Daoy (cell line): ENCODE data around the gene ATAD1. TPM values are rescaled to one million over a fixed set of nuclear protein-coding genes. Genes with fewer than 3 reads are reported as not detected.
"Not testable (repeated sequence)": the region's sequence is repeated elsewhere in the genome, so short reads cannot be mapped to it uniquely, and the experiment has no call there.

ENCODE experiments used
- DNase-seq: peaks from one replicate; pipeline ENCODE4 v3.0.0-alpha.2; 2015; ENCODE audit warnings: low read depth
- total RNA-seq: library from RNA; depleted of rRNA; stranded (reverse); fragments of >200 nt; shearing (Covaris generic); gene quantifications from 2 replicates; pipeline ENCODE4 v1.2.3, GENCODE V29; 2014

ATAD1 gene
- total RNA-seq, 1 experiment from 2014 or later: 35.5 TPM

- DNase-seq: not testable (repeated sequence)
Observed at GRCh38 chr10:87846711-87847110, 28.7 kb upstream of the ATAD1 start.

GRCh38 chr10:87846023-87846422, 28.0 kb upstream of the ATAD1 start:
- DNase-seq: peak; percentile 83

GRCh38 chr10:87845624-87845998, 27.6 kb upstream of the ATAD1 start:
- peak; percentile 2 for DNase-seq

GRCh38 chr10:87844837-87845623, 27.0 kb upstream of the ATAD1 start:
- DNase-seq: peak; percentile 63

- no peak for DNase-seq
Observed at GRCh38 chr10:87843714-87844113, 25.7 kb upstream of the ATAD1 start.

- no peak for DNase-seq
Observed at GRCh38 chr10:87842776-87843497, 24.9 kb upstream of the ATAD1 start.

- peak; percentile 37 for DNase-seq
Observed at GRCh38 chr10:87842220-87842641, 24.2 kb upstream of the ATAD1 start.

- no peak for DNase-seq
Observed at GRCh38 chr10:87841186-87841585, 23.2 kb upstream of the ATAD1 start.

GRCh38 chr10:87838650-87839049, 20.6 kb upstream of the ATAD1 start:
- no peak for DNase-seq

- no peak for DNase-seq
Observed at GRCh38 chr10:87837445-87837844, 19.4 kb upstream of the ATAD1 start.

- no peak for DNase-seq
Observed at GRCh38 chr10:87836098-87836497, 18.1 kb upstream of the ATAD1 start.

GRCh38 chr10:87829986-87830729, 12.1 kb upstream of the ATAD1 start:
- DNase-seq: no peak

- not testable (repeated sequence) for DNase-seq
Observed at GRCh38 chr10:87829051-87829450, 11.0 kb upstream of the ATAD1 start.

GRCh38 chr10:87827681-87828080, 9.7 kb upstream of the ATAD1 start:
- DNase-seq: no peak

- DNase-seq: no peak
Observed at GRCh38 chr10:87826653-87827052, 8.6 kb upstream of the ATAD1 start.

GRCh38 chr10:87819289-87819585, 1.2 kb upstream of the ATAD1 start:
- DNase-seq: no peak

- peak; percentile 17 for DNase-seq
Observed at GRCh38 chr10:87818505-87819288, 671 bp upstream of the ATAD1 start.

- DNase-seq: no peak
Observed at GRCh38 chr10:87816898-87817608, 973 bp downstream of the ATAD1 start.

- DNase-seq: no peak
Observed at GRCh38 chr10:87816163-87816897, 1.7 kb downstream of the ATAD1 start.

GRCh38 chr10:87804939-87805569, 13.0 kb downstream of the ATAD1 start:
- DNase-seq: no peak
